ENCODE data around the gene COPS3.

The COPS3 gene

DNA sequence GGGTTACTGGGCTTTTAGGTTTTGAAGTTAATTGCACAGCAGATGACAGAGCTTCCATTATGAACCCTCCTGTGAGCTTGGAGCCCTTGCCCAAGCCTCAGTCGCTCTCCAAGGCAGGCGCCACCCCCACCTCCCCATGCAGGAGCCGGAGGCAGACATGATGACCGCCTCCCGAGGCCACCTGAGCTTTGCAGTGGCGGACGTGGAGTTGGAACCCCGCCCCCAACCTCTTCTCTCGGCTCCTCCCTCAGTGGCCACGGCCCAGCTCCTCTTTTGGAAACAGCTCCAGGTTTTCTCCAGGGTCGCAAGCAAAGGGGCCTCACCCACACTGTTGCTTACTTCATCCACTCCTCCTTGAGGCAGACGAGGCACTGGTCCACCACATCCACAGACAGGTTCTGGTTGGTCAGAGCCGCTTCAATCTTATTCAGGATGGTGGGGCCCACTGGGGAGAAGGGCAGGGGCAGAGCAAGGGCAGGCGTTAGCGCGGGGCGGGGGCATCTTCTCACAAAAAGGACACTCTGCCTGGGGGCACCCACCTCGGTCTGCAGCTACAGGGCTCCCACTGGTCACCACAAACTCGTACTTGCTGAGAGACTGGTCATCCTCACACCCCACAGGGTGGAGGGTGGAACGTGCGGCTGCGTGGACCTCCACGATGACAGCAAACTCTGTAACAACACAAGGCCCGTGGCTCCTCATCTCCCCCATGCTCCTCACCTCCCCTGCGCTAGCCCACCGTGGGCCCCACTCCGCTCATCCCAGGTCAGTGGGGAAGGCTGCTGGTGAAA, 66.2 kb downstream of the COPS3 start:
- DNase-seq (ENCODE audit: low read depth, low spot score), result no peak
- no peaks in the 10 kb centered on the region for H3K9me3 ChIP-seq (ENCODE audit: low read depth, low read length)

DNA sequence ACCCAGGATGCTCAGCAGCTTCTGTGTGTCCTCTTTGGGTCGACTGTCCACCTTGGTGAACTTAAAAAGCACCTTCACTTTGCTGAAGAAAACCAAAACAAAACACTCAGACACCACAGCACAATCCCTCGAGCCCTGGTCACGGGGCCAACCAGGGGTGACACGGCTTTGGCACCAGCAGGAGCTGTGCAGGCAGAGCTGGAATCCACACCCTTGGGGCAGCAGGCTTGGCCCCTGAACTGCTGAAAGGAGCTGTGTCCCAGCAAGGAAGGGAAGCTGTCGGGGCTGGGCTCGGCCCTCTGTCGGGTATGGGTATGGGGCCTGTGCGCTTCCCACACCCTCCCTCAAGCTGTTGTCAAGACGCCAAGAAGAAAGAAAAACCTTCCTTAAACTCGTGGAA, 67.3 kb downstream of the COPS3 start:
- no peaks in the 10 kb centered on the region for H3K9me3 ChIP-seq (ENCODE audit: low read depth, low read length)
- TF ChIP-seq POLR2AphosphoS5 (IDR thresholded peaks at IDR 0.05; ENCODE audit: borderline replicate concordance, low read depth, low read length) (no peak), EZH2 (IDR thresholded peaks at IDR 0.05) (no peak), FOXP2 (optimal IDR thresholded peaks at IDR 0.05; ENCODE audit: control extremely low read depth, extremely low read length, insufficient read depth) (no peak)
- H3K4me3 ChIP-seq, result no peak overlapping the region
- no peak overlapping the region for H3K9ac ChIP-seq (ENCODE audit: insufficient read length)
- DNase-seq (ENCODE audit: low read depth, low spot score), result no peak
- peaks cover 30% of the 10 kb centered on the region; the same call in 1 of the 2 replicates for H3K36me3 ChIP-seq (ENCODE audit: insufficient read depth, low read length)
- H3K27ac ChIP-seq, result no peak overlapping the region

More for the DNA sequence above, 66.2 kb downstream of the COPS3 start:
- Histone ChIP-seq H3K9ac (ENCODE audit: insufficient read length) (no peak overlapping the region), H3K27ac (no peak overlapping the region), H3K4me3 (no peak overlapping the region), H3K36me3 (ENCODE audit: insufficient read depth, low read length) (peaks cover 33% of the 10 kb centered on the region; the same call in 1 of the 2 replicates)
- TF ChIP-seq FOXP2 (optimal IDR thresholded peaks at IDR 0.05; ENCODE audit: control extremely low read depth, extremely low read length, insufficient read depth), result no peak
- no peak for TF ChIP-seq POLR2AphosphoS5 (IDR thresholded peaks at IDR 0.05; ENCODE audit: borderline replicate concordance, low read depth, low read length)
- no peak for TF ChIP-seq EZH2 (IDR thresholded peaks at IDR 0.05)

GRCh38 chr17:17207998-17208397, 73.0 kb downstream of the COPS3 start:
- H3K36me3 ChIP-seq (ENCODE audit: insufficient read depth, low read length), result peaks cover 6% of the 10 kb centered on the region; the same call in 1 of the 2 replicates
- H3K9me3 ChIP-seq (ENCODE audit: low read depth, low read length), result no peaks in the 10 kb centered on the region
- H3K4me3 ChIP-seq, result no peak overlapping the region
- DNase-seq (ENCODE audit: low read depth, low spot score), result no peak
- TF ChIP-seq FOXP2 (optimal IDR thresholded peaks at IDR 0.05; ENCODE audit: control extremely low read depth, extremely low read length, insufficient read depth), result no peak
- no peak for TF ChIP-seq EZH2 (IDR thresholded peaks at IDR 0.05)
- TF ChIP-seq POLR2AphosphoS5 (IDR thresholded peaks at IDR 0.05; ENCODE audit: borderline replicate concordance, low read depth, low read length), result no peak
- H3K9ac ChIP-seq (ENCODE audit: insufficient read length), result no peak overlapping the region
- H3K27ac ChIP-seq, result no peak overlapping the region

- no peak for TF ChIP-seq FOXP2 (optimal IDR thresholded peaks at IDR 0.05; ENCODE audit: control extremely low read depth, extremely low read length, insufficient read depth)
- no peak for TF ChIP-seq EZH2 (IDR thresholded peaks at IDR 0.05)
- TF ChIP-seq POLR2AphosphoS5 (IDR thresholded peaks at IDR 0.05; ENCODE audit: borderline replicate concordance, low read depth, low read length), result no peak
These were observed 74.1 kb downstream of the COPS3 start for GRCh38 chr17:17206913-17207335.

DNA sequence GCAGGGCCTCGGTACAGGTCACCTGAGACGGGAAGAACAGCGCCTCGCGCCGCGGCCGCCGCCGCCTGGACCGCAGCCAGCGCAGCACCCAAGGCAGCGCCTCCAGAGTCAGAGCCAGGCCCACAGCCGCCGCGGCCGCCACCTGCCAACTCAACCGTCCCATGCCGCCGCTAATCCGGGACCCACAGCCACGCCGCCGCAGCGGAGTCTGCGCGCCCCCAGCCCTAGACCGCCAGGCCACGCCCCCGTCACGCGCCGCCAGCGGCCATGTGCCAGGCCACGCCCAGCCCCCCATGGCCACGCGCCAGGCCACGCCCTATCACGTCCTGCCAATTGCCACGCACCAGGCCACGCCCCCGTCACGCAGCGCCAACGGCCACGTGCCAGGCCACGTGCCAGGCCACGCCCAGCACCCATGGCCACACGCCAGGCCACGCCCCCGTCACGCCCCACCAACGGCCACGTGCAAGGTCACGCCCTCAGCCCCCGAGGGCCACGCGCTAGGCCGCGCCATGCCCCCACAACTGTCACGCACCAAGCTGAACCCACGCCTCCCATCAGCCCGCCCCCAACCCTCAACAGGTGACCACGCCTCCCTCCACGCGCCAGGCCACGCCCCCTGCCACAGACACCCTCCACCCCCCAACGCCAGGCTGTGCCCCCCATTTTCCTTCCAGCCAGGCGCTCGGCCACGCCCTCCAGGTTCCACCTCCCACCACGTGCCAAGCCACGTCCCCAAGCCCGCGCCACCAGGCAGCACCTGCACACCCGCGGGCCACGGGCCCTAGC, 74.7 kb downstream of the COPS3 start, which contains the start of gene PLD6:
TSS of gene PLD6 (minus strand) at position 210 of the 789 bp plus-strand sequence. CDS start at position 163, 47 bp downstream.
- H3K27ac ChIP-seq, result peak within 1 kb of the TSS; percentile 88
- H3K9me3 ChIP-seq (ENCODE audit: low read depth, low read length), result no peaks in the 10 kb centered on the region
- no peak for DNase-seq (ENCODE audit: low read depth, low spot score)
- peaks cover 15% of the 10 kb centered on the region for H3K36me3 ChIP-seq (ENCODE audit: insufficient read depth, low read length)
- peak within 1 kb of the TSS; percentile 89 for H3K4me3 ChIP-seq
- H3K9ac ChIP-seq (ENCODE audit: insufficient read length), result peak within 1 kb of the TSS; percentile 93
- TF ChIP-seq FOXP2 (optimal IDR thresholded peaks at IDR 0.05; ENCODE audit: control extremely low read depth, extremely low read length, insufficient read depth) (no peak), POLR2AphosphoS5 (IDR thresholded peaks at IDR 0.05; ENCODE audit: borderline replicate concordance, low read depth, low read length) (peak; percentile 45; the same call in 1 of the 2 replicates), EZH2 (IDR thresholded peaks at IDR 0.05) (no peak)

More at GRCh38 chr17:17206913-17207335, 74.1 kb downstream of the COPS3 start:
- no peaks in the 10 kb centered on the region for H3K9me3 ChIP-seq (ENCODE audit: low read depth, low read length)
- no peak overlapping the region for H3K4me3 ChIP-seq
- H3K36me3 ChIP-seq (ENCODE audit: insufficient read depth, low read length), result peaks cover 15% of the 10 kb centered on the region
- no peak overlapping the region for H3K9ac ChIP-seq (ENCODE audit: insufficient read length)
- peak overlapping the region; percentile 88 for H3K27ac ChIP-seq
- no peak for DNase-seq (ENCODE audit: low read depth, low spot score)

DNA sequence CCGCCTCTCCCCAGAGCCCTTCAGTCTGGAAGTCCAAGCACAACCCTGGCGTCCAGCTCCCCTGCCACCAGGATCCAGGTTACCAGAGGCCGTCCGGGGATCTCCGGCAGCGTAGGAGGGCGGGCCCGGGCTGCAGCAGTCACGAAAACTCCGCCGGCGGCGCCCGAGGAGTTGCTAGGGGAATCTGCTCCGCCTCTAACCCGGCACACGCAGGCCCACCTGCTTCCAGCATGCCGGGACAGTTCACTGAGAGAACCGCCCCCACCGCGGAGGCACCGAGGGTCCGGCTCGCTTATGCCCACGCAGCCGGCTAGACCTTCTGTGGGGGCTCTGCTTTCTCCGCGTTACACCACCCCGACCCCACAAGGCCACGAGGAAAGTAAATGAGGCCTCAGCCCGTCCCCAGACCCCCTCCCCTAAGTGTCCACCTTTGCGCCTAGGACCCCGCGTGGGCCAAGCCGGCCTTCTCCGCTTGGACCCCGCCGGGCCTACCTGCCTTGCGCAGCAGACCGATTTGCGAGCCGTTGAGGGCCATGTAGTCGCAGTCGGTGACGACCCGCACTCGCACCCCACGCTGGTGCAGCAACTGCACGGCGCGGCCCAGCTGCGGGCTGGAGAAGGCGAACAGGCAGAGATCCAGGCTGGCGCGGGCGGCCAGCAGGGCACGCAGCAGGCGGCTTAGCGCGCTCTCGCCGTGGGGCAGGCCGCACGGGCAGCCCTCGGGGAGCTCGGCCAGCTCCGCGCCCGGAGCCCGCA, 75.5 kb downstream of the COPS3 start:
- TF ChIP-seq EZH2 (IDR thresholded peaks at IDR 0.05) (no peak), POLR2AphosphoS5 (IDR thresholded peaks at IDR 0.05; ENCODE audit: borderline replicate concordance, low read depth, low read length) (no peak), FOXP2 (optimal IDR thresholded peaks at IDR 0.05; ENCODE audit: control extremely low read depth, extremely low read length, insufficient read depth) (no peak)
- Histone ChIP-seq H3K27ac (peak overlapping the region; percentile 77), H3K36me3 (ENCODE audit: insufficient read depth, low read length) (peaks cover 15% of the 10 kb centered on the region), H3K9ac (ENCODE audit: insufficient read length) (peak overlapping the region; percentile 93), H3K4me3 (peak overlapping the region; percentile 89), H3K9me3 (ENCODE audit: low read depth, low read length) (no peaks in the 10 kb centered on the region)
- DNase-seq (ENCODE audit: low read depth, low spot score), result no peak

- H3K4me3 ChIP-seq, result peak overlapping the region; percentile 89
- peak overlapping the region; percentile 93 for H3K9ac ChIP-seq (ENCODE audit: insufficient read length)
- no peak overlapping the region for H3K27ac ChIP-seq
- H3K9me3 ChIP-seq (ENCODE audit: low read depth, low read length), result no peaks in the 10 kb centered on the region
- H3K36me3 ChIP-seq (ENCODE audit: insufficient read depth, low read length), result peaks cover 15% of the 10 kb centered on the region
- no peak for DNase-seq (ENCODE audit: low read depth, low spot score)
- no peak for TF ChIP-seq EZH2 (IDR thresholded peaks at IDR 0.05)
- TF ChIP-seq FOXP2 (optimal IDR thresholded peaks at IDR 0.05; ENCODE audit: control extremely low read depth, extremely low read length, insufficient read depth), result no peak
- TF ChIP-seq POLR2AphosphoS5 (IDR thresholded peaks at IDR 0.05; ENCODE audit: borderline replicate concordance, low read depth, low read length), result no peak
These were observed 76.3 kb downstream of the COPS3 start for GRCh38 chr17:17204635-17205231.

Data from SK-N-MC (cell line).